ACHN (cell line): ENCODE results near the gene TRPV4.

Experiments
- DNase-seq: peaks from one replicate; pipeline ENCODE4 v3.0.0-alpha.2; 2015
- in situ Hi-C: cut with HindIII; loops from 2 replicates; pipeline ENCODE4 v1.10.0; 2017; ENCODE audit warnings: low sequenced_read_pairs, low pct_ligation_motif_present, low pct_unique_long_range_greater_than_20kb

Gene TRPV4

GRCh38 chr12:109739747-109740693 lies 93.2 kb downstream of the TRPV4 start:
- DNase-seq: peak; percentile 23
- in situ Hi-C loops: no loop called here

DNA sequence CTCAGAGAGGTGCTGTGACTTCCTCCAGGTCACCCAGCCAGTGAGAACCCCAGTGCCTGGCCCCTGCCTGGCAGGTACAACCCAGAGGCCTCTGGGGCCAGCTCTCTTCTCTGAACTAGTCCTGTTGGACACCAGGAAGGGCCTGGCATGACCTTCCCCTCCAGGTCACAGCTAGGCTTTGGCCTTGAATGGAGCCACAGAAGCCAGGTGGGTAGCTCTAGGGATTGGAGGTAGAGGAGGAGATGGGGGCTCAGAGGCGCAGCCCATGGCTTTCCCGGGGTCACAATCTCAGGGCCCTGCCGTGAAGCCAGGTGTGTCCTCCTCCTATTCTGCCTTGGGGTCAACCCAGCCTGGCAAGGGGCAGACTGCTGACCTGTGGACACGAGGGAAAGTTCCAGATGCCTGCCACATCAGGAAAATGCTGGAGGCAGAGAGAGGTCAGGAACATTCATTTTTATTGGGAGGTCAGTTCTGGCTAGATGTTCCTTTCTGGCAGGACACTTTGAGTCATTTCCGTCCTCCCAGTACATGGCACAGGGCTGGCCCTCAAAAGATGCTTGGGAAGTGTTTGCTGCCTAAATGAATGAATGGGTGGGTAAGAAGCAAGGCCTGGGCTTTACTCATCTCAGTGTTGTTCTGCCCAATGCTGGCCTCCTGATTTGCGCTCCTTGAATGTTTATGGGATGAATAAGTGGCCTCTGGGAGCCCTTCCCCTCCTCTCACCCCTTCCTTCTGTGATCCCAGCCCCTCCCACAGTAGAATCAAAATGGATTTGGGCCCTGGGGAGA lies 94.1 kb downstream of the TRPV4 start:
- DNase-seq: no peak
- in situ Hi-C loops: no loop called here

GRCh38 chr12:109738209-109738608 lies 95.0 kb downstream of the TRPV4 start:
- DNase-seq: no peak
- in situ Hi-C loops: no loop called here

- in situ Hi-C loops: no loop called here
Measured at GRCh38 chr12:109737631-109738030, 95.6 kb downstream of the TRPV4 start.

GRCh38 chr12:109737126-109737525 lies 96.1 kb downstream of the TRPV4 start:
- in situ Hi-C loops: no loop called here

More at GRCh38 chr12:109737631-109738030, 95.6 kb downstream of the TRPV4 start:
- DNase-seq: no peak

DNA sequence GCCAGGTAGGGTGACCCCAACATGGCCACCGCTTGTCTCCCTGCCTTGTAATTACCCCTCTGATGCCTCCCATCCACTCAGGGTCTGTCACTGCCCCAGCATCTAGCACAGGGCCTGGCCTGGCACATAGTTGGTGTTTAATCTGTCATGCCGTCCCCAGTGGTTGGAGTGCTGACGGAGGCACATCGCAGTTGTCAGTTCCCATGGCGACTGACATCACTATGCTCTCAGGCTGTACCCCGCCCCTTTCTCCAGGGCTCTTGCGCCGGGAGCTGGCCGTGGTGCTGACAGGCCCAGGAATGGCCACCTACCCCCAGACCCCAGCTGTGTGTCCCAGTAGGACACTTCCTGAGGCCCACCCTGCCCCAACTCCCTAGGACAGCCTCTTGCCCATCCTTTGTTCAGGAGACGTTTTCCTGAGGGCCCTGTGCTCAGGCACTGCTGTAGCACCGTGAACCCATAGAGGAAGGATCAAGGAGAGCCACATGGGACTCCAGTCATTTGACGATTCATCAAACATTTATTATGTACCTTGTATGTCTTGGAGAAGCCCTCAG lies 96.6 kb downstream of the TRPV4 start:
- DNase-seq: peak; percentile 71
- in situ Hi-C loops: no loop called here

More at GRCh38 chr12:109737126-109737525, 96.1 kb downstream of the TRPV4 start:
- DNase-seq: no peak

DNA sequence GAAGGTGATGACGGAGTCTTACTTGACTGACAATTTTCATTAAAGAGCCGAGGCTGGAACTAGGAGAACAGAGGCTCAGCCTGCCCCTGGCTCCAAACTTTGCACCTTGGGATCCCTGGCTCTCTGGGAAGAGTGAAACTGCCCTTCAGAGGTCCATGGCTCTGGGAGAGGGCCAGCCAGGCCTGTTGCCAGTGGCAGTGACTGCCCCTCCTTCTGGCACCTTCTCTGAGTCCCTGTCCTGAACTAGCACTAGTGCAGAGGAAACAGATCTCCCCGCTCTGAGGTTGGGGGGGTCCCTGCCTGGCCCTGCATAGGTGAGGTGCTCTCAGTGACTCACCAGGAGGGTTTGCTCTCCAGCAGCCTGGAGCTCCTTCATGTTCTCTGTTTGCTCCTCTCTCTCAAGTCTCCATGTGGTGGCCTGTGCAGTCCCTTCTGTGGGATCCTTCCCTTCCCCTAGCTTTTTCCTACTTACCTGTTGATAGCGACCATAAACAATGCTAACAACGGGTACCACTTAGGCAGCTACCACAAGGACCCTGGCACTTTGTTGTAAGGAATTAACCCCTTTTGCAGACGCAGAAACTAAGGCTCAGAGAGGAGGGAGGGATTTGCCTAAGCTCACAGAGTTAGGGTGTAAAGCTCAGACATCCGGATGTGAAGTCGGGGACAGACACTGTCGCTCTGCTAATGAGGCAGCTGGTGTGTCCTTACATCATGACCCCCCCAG lies 97.2 kb downstream of the TRPV4 start:
- no peak for DNase-seq
- in situ Hi-C loops: no loop called here

GRCh38 chr12:109735051-109735521 lies 98.1 kb downstream of the TRPV4 start:
- in situ Hi-C loops: no loop called here
- DNase-seq: no peak

GRCh38 chr12:109734219-109735000 lies 98.8 kb downstream of the TRPV4 start:
- in situ Hi-C loops: no loop called here
- no peak for DNase-seq
